MCF 10A (cell line): Measurements from ENCODE around the gene KCNAB3. TPM values are rescaled to one million over a fixed set of nuclear protein-coding genes. Genes with fewer than 3 reads are reported as not detected.

ENCODE experiments used
- BruUV-seq: library from RNA; stranded (reverse); fragments of 400-500 nt; replicated peaks from 2 replicates; lab custom pipeline; 2021; lab: Mats Ljungman, UMichigan
- CTCF ChIA-PET: fragments of 300-600 bp; sonication (Branson Sonifier 250); formaldehyde crosslinking; extraction: SDS; loops from one replicate; lab custom pipeline; 2021; ENCODE audit warnings: antibody characterized with exemption, inconsistent platforms; lab: Yijun Ruan, JAX
- POLR2A ChIA-PET: fragments of 300-600, 350-650 bp; sonication (Branson Sonifier 250); formaldehyde crosslinking; extraction: SDS; loops from one replicate; lab custom pipeline; 2020; ENCODE audit warnings: antibody characterized with exemption, inconsistent platforms; lab: Yijun Ruan, JAX
- DNase-seq: peaks from one replicate; pipeline ENCODE4 v3.0.0-alpha.2; 2018; ENCODE audit not compliant: unreplicated experiment
- H3K27ac Mint-ChIP-seq: one replicate; pipeline ENCODE4 v1.8.0; 2022; ENCODE audit warnings: mild to moderate bottlenecking, low read depth, mixed read lengths; ENCODE audit not compliant: unreplicated experiment
- H3K27me3 Mint-ChIP-seq: one replicate; pipeline ENCODE4 v1.8.0; 2022; ENCODE audit warnings: mixed read lengths; ENCODE audit not compliant: insufficient read depth, unreplicated experiment
- H3K36me3 Mint-ChIP-seq: one replicate; pipeline ENCODE4 v1.8.0; 2022; ENCODE audit warnings: mild to moderate bottlenecking, moderate library complexity, mixed read lengths; ENCODE audit not compliant: insufficient read depth, unreplicated experiment
- H3K4me1 Mint-ChIP-seq: one replicate; pipeline ENCODE4 v1.8.0; 2022; ENCODE audit warnings: mixed read lengths; ENCODE audit not compliant: insufficient read depth, unreplicated experiment
- H3K4me3 Mint-ChIP-seq: one replicate; pipeline ENCODE4 v1.8.0; 2022; ENCODE audit warnings: mild to moderate bottlenecking, moderate library complexity, mixed read lengths; ENCODE audit not compliant: unreplicated experiment
- H3K9me3 Mint-ChIP-seq: one replicate; pipeline ENCODE4 v1.8.0; 2022; ENCODE audit warnings: mixed read lengths; ENCODE audit not compliant: unreplicated experiment
- CTCF ChIP-seq: fragments of 200-600 bp; IDR thresholded peaks from one replicate; pipeline ENCODE4 v1.8.0; 2022; ENCODE audit warnings: antibody characterized with exemption, mild to moderate bottlenecking; ENCODE audit not compliant: unreplicated experiment
- intact Hi-C: fragments of 100-400 bp; cut with micrococcal nuclease; formaldehyde crosslinking; loops from 2 replicates; pipeline ENCODE4 v1.14.1; 2022
- total RNA-seq: library from RNA; stranded (reverse); gene quantifications from 2 replicates; pipeline ENCODE4 v1.2.3, GENCODE V29; 2022

Gene KCNAB3
- total RNA-seq, 1 experiment from 2014 or later, result 4.2 TPM

GRCh38 chr17:7947651-7948050 is 18.0 kb upstream of the KCNAB3 start:
- ChIA-PET CTCF (interaction anchor here (0.6 to 2.0 kb wide), 3 partner anchors 41 to 94 kb away, joined by 4 to 5 read pairs (median 4); no protein-coding TSS in a partner anchor), POLR2A (no interaction called here)
- BruUV-seq, result no TSS peak
- H3K9me3 Mint-ChIP-seq, result no peaks in the 10 kb centered on the region
- intact Hi-C loops, result no loop called here
- H3K4me3 Mint-ChIP-seq, result no peak overlapping the region
- no peaks in the 10 kb centered on the region for H3K27me3 Mint-ChIP-seq
- H3K36me3 Mint-ChIP-seq, result peaks cover 63% of the 10 kb centered on the region
- DNase-seq, result no peak
- no peak for TF ChIP-seq CTCF
- H3K4me1 Mint-ChIP-seq, result no peaks in the 10 kb centered on the region
- H3K27ac Mint-ChIP-seq, result peak overlapping the region; percentile 70

GRCh38 chr17:7946441-7946840 is 16.8 kb upstream of the KCNAB3 start:
- H3K4me3 Mint-ChIP-seq, result no peak overlapping the region
- no peaks in the 10 kb centered on the region for H3K9me3 Mint-ChIP-seq
- no peak for DNase-seq
- H3K4me1 Mint-ChIP-seq, result no peaks in the 10 kb centered on the region
- POLR2A ChIA-PET, result no interaction called here
- intact Hi-C loops, result no loop called here
- no peak for TF ChIP-seq CTCF
- no peaks in the 10 kb centered on the region for H3K27me3 Mint-ChIP-seq
- no peak overlapping the region for H3K27ac Mint-ChIP-seq
- peaks cover 75% of the 10 kb centered on the region for H3K36me3 Mint-ChIP-seq
- CTCF ChIA-PET, result interaction anchor here (0.7 to 2.0 kb wide), 4 partner anchors 24 to 111 kb away, joined by 3 to 8 read pairs (median 5); no protein-coding TSS in a partner anchor
- no TSS peak for BruUV-seq

- TF ChIP-seq CTCF, result no peak
- no peak overlapping the region for H3K4me3 Mint-ChIP-seq
- ChIA-PET CTCF (no interaction called here), POLR2A (interaction anchor here (1.6 to 2.8 kb wide), 2 partner anchors 9 to 13 kb away, joined by 3 to 18 read pairs; partner anchors contain the start of genes CNTROB and TRAPPC1)
- no peak for DNase-seq
- peak overlapping the region; percentile 54 for H3K27ac Mint-ChIP-seq
- intact Hi-C loops, result no loop called here
- H3K27me3 Mint-ChIP-seq, result no peaks in the 10 kb centered on the region
- H3K36me3 Mint-ChIP-seq, result peaks cover 83% of the 10 kb centered on the region
- H3K9me3 Mint-ChIP-seq, result no peaks in the 10 kb centered on the region
- H3K4me1 Mint-ChIP-seq, result no peaks in the 10 kb centered on the region
- no TSS peak for BruUV-seq
These were observed 16.0 kb upstream of the KCNAB3 start for GRCh38 chr17:7945651-7946050.

- peaks cover 5% of the 10 kb centered on the region for H3K4me1 Mint-ChIP-seq
- POLR2A ChIA-PET, result interaction anchor here (0.9 to 2.8 kb wide), 3 partner anchors 10 to 18 kb away, joined by 3 to 18 read pairs (median 3); partner anchors contain the start of genes CNTROB and TRAPPC1
- intact Hi-C loops, result no loop called here
- H3K9me3 Mint-ChIP-seq, result no peaks in the 10 kb centered on the region
- no peak overlapping the region for H3K27ac Mint-ChIP-seq
- DNase-seq, result no peak
- peaks cover 83% of the 10 kb centered on the region for H3K36me3 Mint-ChIP-seq
- H3K4me3 Mint-ChIP-seq, result no peak overlapping the region
- no peak for TF ChIP-seq CTCF
- no peaks in the 10 kb centered on the region for H3K27me3 Mint-ChIP-seq
- CTCF ChIA-PET, result interaction anchor here (0.7 to 1.6 kb wide), 8 partner anchors 10 to 110 kb away, joined by 3 to 7 read pairs (median 4); partner anchors contain the start of genes KDM6B and TRAPPC1
- BruUV-seq, result no TSS peak
These were observed 14.7 kb upstream of the KCNAB3 start for GRCh38 chr17:7944326-7944725.
